SU-DHL-6 (cell line): ENCODE measurements around the gene UBE2J2.

Experiments used
- H2AFZ ChIP-seq: fragments of 200-600 bp; sonication (generic); 2 replicates; pipeline ENCODE4 v1.6.1; 2014; ENCODE audit warnings: low read depth, mild to moderate bottlenecking, moderate library complexity, mixed read lengths, antibody characterized with exemption, low read length; ENCODE audit not compliant: severe bottlenecking
- H3F3A ChIP-seq: fragments of 200-600 bp; shearing (Covaris generic); 2 replicates; pipeline ENCODE4 v1.6.0; 2016; ENCODE audit warnings: antibody characterized with exemption, mild to moderate bottlenecking; ENCODE audit not compliant: insufficient read depth
- H3K27ac ChIP-seq: fragments of 200-600 bp; sonication (generic); 2 replicates; pipeline ENCODE4 v1.5.1; 2016; ENCODE audit warnings: low read depth, mild to moderate bottlenecking, low read length, moderate library complexity, mixed read lengths
- H3K27me3 ChIP-seq: fragments of 200-600 bp; sonication (generic), shearing (Covaris generic); 2 replicates; pipeline ENCODE4 v1.6.0; 2014; ENCODE audit warnings: mild to moderate bottlenecking, low read length
- H3K36me3 ChIP-seq: fragments of 200-600 bp; sonication (generic); 2 replicates; pipeline ENCODE4 v1.6.1; 2014; ENCODE audit warnings: mild to moderate bottlenecking, low read length, mixed read lengths
- H3K4me2 ChIP-seq: fragments of 300-600, 200-600 bp; shearing (Covaris generic), sonication (generic); 2 replicates; pipeline ENCODE4 v1.6.0; 2014; ENCODE audit warnings: low read length, low read depth, mild to moderate bottlenecking; ENCODE audit not compliant: poor library complexity, severe bottlenecking
- H3K4me3 ChIP-seq: fragments of 200-600 bp; sonication (generic); 2 replicates; pipeline ENCODE4 v1.5.1; 2014; ENCODE audit warnings: antibody characterized with exemption, low read length, mild to moderate bottlenecking, mixed read lengths; ENCODE audit not compliant: insufficient read depth, poor library complexity, severe bottlenecking
- H3K79me2 ChIP-seq: fragments of 200-600 bp; sonication (generic); 2 replicates; pipeline ENCODE4 v1.6.1; 2014; ENCODE audit warnings: mild to moderate bottlenecking, low read length, moderate library complexity; ENCODE audit not compliant: insufficient read depth
- H3K9ac ChIP-seq: fragments of 200-600 bp; sonication (generic); 2 replicates; pipeline ENCODE4 v1.7.0; 2014; ENCODE audit warnings: mild to moderate bottlenecking, low read length
- H3K9me2 ChIP-seq: fragments of 200-600 bp; sonication (generic); replicated peaks from 2 replicates; pipeline ENCODE4 v1.6.1; 2014; ENCODE audit warnings: low read length; ENCODE audit not compliant: insufficient read depth
- H3K9me3 ChIP-seq: fragments of 200-600 bp; sonication (generic); 2 replicates; pipeline ENCODE4 v1.6.1; 2014; ENCODE audit warnings: low read length, mixed read lengths; ENCODE audit not compliant: insufficient read depth
- H4K20me1 ChIP-seq: fragments of 200-600 bp; sonication (generic); 2 replicates; pipeline ENCODE4 v1.6.1; 2014; ENCODE audit warnings: low read depth, mild to moderate bottlenecking, antibody characterized with exemption, low read length, moderate library complexity, mixed read lengths
- CTCF ChIP-seq: fragments of 200-600 bp; sonication (generic); IDR thresholded peaks from one replicate; pipeline ENCODE4 v1.5.1; 2017; ENCODE audit warnings: antibody characterized with exemption, mild to moderate bottlenecking, low read length, moderate library complexity; ENCODE audit not compliant: insufficient read depth, poor library complexity, severe bottlenecking
- EZH2phosphoT487 ChIP-seq: fragments of 200-600 bp; sonication (generic), shearing (Covaris generic); conservative IDR thresholded peaks from 2 replicates; pipeline ENCODE4 v1.6.1; 2018; ENCODE audit warnings: mild to moderate bottlenecking, antibody characterized with exemption, low read length, moderate library complexity, mixed read lengths

The UBE2J2 gene

GRCh38 chr1:1292851-1293250 lies 19.2 kb upstream of the UBE2J2 start:
- no peak overlapping the region for H3K27ac ChIP-seq
- H2AFZ ChIP-seq: no peak overlapping the region
- H3K27me3 ChIP-seq: no peaks in the 10 kb centered on the region
- no peak overlapping the region for H3K4me3 ChIP-seq
- no peak overlapping the region for H3K4me2 ChIP-seq
- TF ChIP-seq CTCF: no peak
- no peak for TF ChIP-seq EZH2phosphoT487
- no peaks in the 10 kb centered on the region for H3K9me2 ChIP-seq
- H3F3A ChIP-seq: no peaks in the 10 kb centered on the region
- no peaks in the 10 kb centered on the region for H4K20me1 ChIP-seq
- no peaks in the 10 kb centered on the region for H3K36me3 ChIP-seq
- H3K79me2 ChIP-seq: no peaks in the 10 kb centered on the region
- no peaks in the 10 kb centered on the region for H3K9me3 ChIP-seq
- H3K9ac ChIP-seq: no peak overlapping the region

- Histone ChIP-seq H3K4me2 (no peak overlapping the region), H3F3A (no peaks in the 10 kb centered on the region), H3K9ac (no peak overlapping the region), H4K20me1 (no peaks in the 10 kb centered on the region), H3K27me3 (no peaks in the 10 kb centered on the region), H3K27ac (no peak overlapping the region), H3K4me3 (no peak overlapping the region), H3K9me2 (no peaks in the 10 kb centered on the region), H3K79me2 (no peaks in the 10 kb centered on the region), H3K9me3 (no peaks in the 10 kb centered on the region), H3K36me3 (no peaks in the 10 kb centered on the region), H2AFZ (no peak overlapping the region)
- TF ChIP-seq CTCF (no peak), EZH2phosphoT487 (no peak)
Measured at GRCh38 chr1:1292442-1292779, 18.8 kb upstream of the UBE2J2 start.

- Histone ChIP-seq H3K9me3 (no peaks in the 10 kb centered on the region), H3K36me3 (no peaks in the 10 kb centered on the region), H3K4me3 (no peak overlapping the region), H3K79me2 (no peaks in the 10 kb centered on the region), H3F3A (no peaks in the 10 kb centered on the region), H3K4me2 (no peak overlapping the region), H3K9me2 (no peaks in the 10 kb centered on the region), H3K27me3 (no peaks in the 10 kb centered on the region), H3K9ac (no peak overlapping the region), H3K27ac (no peak overlapping the region), H2AFZ (no peak overlapping the region), H4K20me1 (no peaks in the 10 kb centered on the region)
- TF ChIP-seq EZH2phosphoT487 (no peak), CTCF (peak; percentile 65)
Measured at GRCh38 chr1:1291548-1292441, 18.1 kb upstream of the UBE2J2 start.
